HG02610 (cell line): Measurements from ENCODE around the gene KRTAP1-5.
"Not testable (repeated sequence)": the region's sequence is repeated elsewhere in the genome, so short reads cannot be mapped to it uniquely, and the experiment has no call there.

Source experiments
- ATAC-seq: cut with Tn5 transposase; IDR thresholded peaks from one replicate; pipeline ENCODE4 v1.9.1; 2021; ENCODE audit warnings: mild to moderate bottlenecking, moderate library complexity; ENCODE audit not compliant: unreplicated experiment

Gene KRTAP1-5

DNA sequence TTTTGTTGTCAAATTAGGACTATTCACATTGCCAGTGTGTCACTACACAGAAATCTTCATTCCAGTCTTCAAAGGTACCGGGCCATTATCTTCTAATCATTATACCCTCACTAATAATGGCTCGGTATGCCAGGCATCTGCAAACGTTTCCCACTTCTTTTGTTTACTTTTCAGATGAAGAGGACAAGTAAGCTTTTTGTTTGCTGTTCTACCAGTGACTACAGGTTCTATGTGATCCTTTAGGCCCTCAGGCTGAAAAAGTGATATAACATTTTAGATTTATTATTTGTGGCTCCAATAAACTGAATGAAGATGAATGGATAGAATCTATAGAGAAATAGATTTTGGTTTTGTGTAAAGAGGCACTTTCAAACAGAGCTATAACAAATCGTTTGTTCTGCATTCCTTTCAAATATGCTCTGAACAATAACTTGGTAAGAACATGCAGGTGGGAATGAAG is 17.7 kb downstream of the KRTAP1-5 start:
- ATAC-seq, result no peak

GRCh38 chr17:41008811-41009210 is 18.2 kb downstream of the KRTAP1-5 start, which contains the start of gene KRTAP3-1:
Gene KRTAP3-1 (minus strand): TSS chr17:41009128. CDS start chr17:41009074, 54 bp downstream.
- ATAC-seq, result no peak

GRCh38 chr17:41004397-41004796 is 22.6 kb downstream of the KRTAP1-5 start:
- ATAC-seq, result no peak

- ATAC-seq, result no peak
Observed at GRCh38 chr17:41003926-41004325, 23.1 kb downstream of the KRTAP1-5 start.

DNA sequence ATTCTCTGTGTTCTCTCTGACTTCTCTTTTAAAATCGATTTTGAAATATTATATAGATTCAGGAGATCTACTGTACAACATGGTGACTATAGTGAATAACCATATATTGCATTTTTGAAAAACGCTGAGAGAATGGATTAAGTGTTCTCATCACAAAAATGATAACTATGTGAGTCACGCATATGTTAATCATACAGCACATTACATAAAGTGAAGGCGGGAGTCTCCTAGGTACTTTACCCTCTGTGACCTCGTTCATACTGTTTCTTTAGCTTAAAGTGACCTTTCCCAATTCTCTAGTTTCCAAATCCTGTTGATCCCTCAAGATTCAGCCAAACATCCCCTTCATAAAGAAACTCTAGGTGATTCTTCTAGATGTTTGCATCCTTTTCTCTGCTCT is 24.2 kb downstream of the KRTAP1-5 start:
- no peak for ATAC-seq

- ATAC-seq, result no peak
Observed at GRCh38 chr17:41001795-41002194, 25.2 kb downstream of the KRTAP1-5 start.

DNA sequence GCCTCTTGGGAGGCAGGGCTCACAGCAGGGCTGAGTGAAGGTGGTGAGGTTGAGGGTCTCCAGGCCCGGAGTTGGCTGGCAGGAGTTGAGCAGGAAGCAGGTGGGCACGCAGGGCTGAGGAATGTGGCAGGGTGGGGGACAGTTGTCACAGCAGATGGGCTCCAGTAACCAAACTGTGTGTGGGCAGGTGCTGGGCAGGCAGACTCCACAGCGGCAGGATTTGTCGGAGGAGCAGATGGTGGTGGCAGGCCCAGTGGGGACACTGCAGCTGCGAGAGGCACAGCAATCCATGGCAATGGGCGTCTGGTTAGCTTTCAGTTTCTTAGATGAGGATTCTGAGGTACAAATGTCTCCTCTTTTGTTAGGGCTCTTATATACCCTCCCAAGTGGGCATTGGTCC is 27.4 kb downstream of the KRTAP1-5 start, which contains the start of gene KRTAP3-2:
Gene KRTAP3-2, minus strand, starts transcription at position 344 of the 400 bp plus-strand sequence. Its CDS starts 53 bp downstream, at position 291.
- not testable (repeated sequence) for ATAC-seq

GRCh38 chr17:40997361-40997760 is 29.6 kb downstream of the KRTAP1-5 start:
- no peak for ATAC-seq

GRCh38 chr17:40996829-40997228 is 30.2 kb downstream of the KRTAP1-5 start:
- ATAC-seq, result no peak

DNA sequence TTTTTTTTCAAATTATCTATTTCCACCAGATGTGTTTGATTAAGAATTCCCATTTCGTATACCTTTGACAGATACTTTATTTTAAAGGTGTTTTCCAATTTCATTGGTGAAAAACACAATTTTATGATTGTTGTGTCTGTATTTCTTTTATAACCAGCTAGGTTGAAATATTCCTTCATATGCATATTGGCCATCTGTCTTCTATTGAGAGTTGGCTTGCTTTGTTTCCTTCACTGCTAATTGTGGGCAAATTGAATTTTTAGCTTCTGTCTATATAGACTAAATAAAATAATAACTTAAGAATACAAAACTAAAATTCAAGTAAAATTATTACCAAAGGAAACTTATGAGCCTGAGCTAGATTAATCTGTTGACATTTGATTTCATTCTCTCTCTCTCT is 31.9 kb downstream of the KRTAP1-5 start:
- ATAC-seq, result no peak

DNA sequence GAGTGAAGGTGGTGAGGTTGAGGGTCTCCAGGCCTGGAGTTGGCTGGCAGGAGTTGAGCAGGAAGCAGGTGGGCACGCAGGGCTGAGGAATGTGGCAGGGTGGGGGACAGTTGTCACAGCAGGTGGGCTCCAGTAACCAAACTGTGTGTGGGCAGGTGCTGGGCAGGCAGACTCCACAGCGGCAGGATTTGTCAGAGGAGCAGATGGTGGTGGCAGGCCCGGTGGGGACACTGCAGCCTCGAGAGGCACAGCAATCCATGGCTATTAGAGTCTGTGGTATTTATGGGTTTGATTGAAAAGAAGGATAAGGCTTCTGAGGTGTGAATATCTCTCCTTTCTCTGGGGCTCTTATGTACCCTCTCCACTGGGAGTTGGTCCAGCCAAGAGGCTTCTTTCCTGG is 33.2 kb downstream of the KRTAP1-5 start, which contains the start of gene KRTAP3-3:
Gene KRTAP3-3, minus strand, starts transcription at position 326 of the 400 bp plus-strand sequence. Its CDS starts 67 bp downstream, at position 259.
- ATAC-seq, result no peak

DNA sequence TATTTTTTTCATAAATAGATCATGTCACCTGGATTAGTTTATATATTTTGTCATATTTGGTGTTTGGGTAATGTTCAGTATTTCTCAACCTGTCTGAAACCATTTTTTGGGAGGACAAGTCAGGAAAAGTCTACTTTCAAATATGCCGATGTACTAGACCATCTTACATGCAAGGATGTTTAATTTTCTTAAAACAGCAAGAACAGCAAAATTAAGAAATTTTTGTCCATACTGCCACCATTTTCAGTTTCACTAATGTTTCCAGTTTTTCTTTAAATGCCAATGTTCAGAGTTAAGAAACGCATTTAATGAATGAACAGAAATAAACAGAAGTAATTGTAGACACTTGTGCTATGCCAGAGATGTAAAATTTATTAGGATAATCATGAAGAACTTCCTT is 33.9 kb downstream of the KRTAP1-5 start:
- ATAC-seq, result no peak

GRCh38 chr17:40992666-40993065 is 34.3 kb downstream of the KRTAP1-5 start:
- no peak for ATAC-seq

DNA sequence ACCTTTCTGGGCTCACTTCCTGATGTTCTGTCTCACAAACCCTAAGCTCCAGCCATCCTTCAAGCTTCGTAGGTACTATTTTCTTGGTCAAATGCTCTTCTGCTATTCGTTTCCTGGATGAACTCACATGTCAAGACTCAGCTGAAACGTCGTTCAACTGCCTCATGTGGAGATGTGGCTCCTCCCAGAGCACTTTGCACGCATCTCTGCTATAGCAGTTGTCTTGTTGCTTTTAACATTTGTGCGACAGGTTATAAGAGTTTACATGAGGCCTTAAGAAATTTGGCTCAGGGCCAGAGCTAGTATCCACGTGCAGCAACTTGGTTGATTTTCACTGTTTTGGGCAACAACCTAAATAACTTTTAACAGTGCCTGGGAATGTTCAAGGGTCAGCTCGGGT is 40.1 kb downstream of the KRTAP1-5 start:
- no peak for ATAC-seq

GRCh38 chr17:40984226-40984625 is 42.8 kb downstream of the KRTAP1-5 start, which contains the start of gene KRT40:
Gene KRT40 (minus strand): TSS chr17:40984326. CDS start chr17:40984273, 53 bp downstream.
- no peak for ATAC-seq

- no peak for ATAC-seq
Observed at GRCh38 chr17:40981115-40981514, 45.9 kb downstream of the KRTAP1-5 start.

DNA sequence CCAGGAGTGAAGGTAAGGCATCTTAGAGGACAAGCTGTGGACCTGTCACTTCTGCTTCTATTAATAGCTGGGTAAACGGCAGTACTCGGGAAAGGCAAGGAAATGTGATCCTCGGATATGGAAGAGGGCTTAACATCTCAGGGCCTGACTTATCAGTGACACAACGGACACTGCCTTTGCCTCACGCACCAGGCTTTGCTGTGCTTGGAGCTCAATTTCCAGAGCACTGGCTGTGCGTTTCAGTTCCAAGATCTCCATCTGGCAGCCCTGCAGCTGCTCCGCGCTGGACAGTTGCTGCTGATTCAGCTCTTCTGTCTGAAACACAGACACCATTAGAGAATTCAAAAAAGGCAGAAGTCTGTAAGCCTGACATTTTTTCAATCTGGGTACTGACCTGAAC is 46.4 kb downstream of the KRTAP1-5 start:
- ATAC-seq, result no peak

DNA sequence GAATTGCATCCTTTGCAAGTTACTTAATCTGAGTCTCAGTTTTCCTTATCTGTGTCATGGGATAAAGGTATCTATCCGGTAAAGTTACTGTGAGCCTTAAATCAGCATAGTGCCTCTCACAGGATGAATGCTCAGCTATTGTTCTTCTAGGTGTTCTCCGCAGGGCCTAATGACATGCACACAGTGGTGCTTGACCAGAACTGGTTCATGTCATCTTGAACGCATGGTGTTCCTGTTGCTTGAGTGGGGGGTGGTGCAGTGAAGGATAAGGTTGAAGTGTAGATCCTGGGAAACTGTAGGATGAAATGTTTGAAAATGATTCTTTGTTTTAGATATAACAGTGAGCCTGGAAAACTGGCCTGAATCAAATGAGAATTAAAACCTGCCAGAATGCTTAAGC is 46.9 kb downstream of the KRTAP1-5 start:
- no peak for ATAC-seq

DNA sequence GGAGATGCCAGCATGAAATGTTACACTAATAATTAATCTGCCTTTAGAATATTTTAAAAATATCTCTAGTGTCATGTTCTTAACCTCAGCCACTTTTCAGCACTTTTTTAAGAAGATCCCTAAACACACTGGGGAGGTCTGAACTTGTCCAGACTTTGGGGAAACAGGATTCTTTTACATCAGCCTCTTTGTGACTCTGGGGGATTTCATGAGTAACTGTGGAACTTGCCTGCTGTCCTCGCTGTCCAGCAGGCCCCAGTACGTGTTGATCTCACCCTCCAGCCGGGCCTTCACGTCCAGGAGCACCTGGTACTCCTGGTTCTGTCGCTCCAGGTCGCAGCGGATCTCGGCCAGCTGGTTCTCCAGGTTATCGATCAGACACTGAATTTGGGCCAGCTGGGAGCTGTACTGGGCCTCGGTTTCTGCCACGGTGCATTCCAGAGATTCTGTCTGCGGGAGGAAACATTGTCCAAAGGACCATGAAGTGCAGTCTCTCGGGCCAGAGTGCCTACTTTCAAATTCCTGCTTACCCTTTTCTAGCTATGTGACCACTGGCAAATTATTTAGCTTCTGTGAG is 48.3 kb downstream of the KRTAP1-5 start:
- no peak for ATAC-seq
